GM23338 (cell line): ENCODE results near the gene C16orf86.

Experiments used
- CREB1 ChIP-seq: fragments of 250-450 bp; sonication (Bioruptor Pico); IDR thresholded peaks from 2 replicates; pipeline ENCODE4 v1.5.0; 2020; ENCODE audit warnings: low read depth, mild to moderate bottlenecking, moderate library complexity
- CTCF ChIP-seq, 2 experiments: fragments of 200-600 bp in 1 of 2; sonication (generic) in 1 of 2; conservative IDR thresholded peaks; 2 replicates each; pipeline versions ENCODE4 v1.5.1 to v1.6.1; 2016 to 2017; ENCODE audit warnings: antibody characterized with exemption in 2 of 2, low read depth in 2 of 2, mild to moderate bottlenecking in 2 of 2, moderate library complexity in 1 of 2
- EZH2 ChIP-seq: fragments of 200-600 bp; sonication (generic); IDR thresholded peaks from one replicate; pipeline ENCODE4 v1.8.0; 2017; ENCODE audit warnings: antibody characterized with exemption, mild to moderate bottlenecking, low read depth; ENCODE audit not compliant: unreplicated experiment
- EZH2phosphoT487 ChIP-seq: fragments of 200-600 bp; sonication (generic); IDR thresholded peaks from one replicate; pipeline ENCODE4 v1.8.1; 2018; ENCODE audit warnings: antibody characterized with exemption; ENCODE audit not compliant: unreplicated experiment
- JUNB ChIP-seq: IDR thresholded peaks from one replicate; pipeline ENCODE4 v1.6.1; 2016; ENCODE audit warnings: antibody characterized with exemption; ENCODE audit not compliant: unreplicated experiment
- NANOG ChIP-seq: IDR thresholded peaks from 2 replicates; pipeline ENCODE4 v1.6.1; 2016; ENCODE audit warnings: antibody characterized with exemption, borderline replicate concordance
- POLR2AphosphoS5 ChIP-seq: IDR thresholded peaks from 2 replicates; pipeline ENCODE4 v1.6.1; 2016; ENCODE audit warnings: antibody characterized with exemption, low read depth
- STAT1 ChIP-seq: IDR thresholded peaks from one replicate; pipeline ENCODE4 v1.6.1; 2016; ENCODE audit warnings: antibody characterized with exemption; ENCODE audit not compliant: unreplicated experiment
- ZNF331 ChIP-seq: fragments of 250-450 bp; sonication (Bioruptor Pico); IDR thresholded peaks from 2 replicates; pipeline ENCODE4 v1.5.0; 2020; ENCODE audit warnings: low read depth, mild to moderate bottlenecking, moderate library complexity
- ZNF462 ChIP-seq: fragments of 250-450 bp; sonication (Bioruptor Pico); IDR thresholded peaks from 2 replicates; pipeline ENCODE4 v1.5.0; 2020; ENCODE audit warnings: mild to moderate bottlenecking, moderate library complexity
- TF ChIP-seq, protein P1 (sequence below): IDR thresholded peaks from one replicate; pipeline ENCODE4 v1.6.1; 2018; ENCODE audit warnings: antibody characterized with exemption; ENCODE audit not compliant: unreplicated experiment

GRCh38 chr16:67704110-67704509 lies 37.5 kb downstream of the C16orf86 start:
- TF ChIP-seq CTCF (conservative IDR thresholded peaks at IDR 0.05; ENCODE audit: low read depth in 2 of 2) = no peak
- TF ChIP-seq POLR2AphosphoS5 = no peak
- TF ChIP-seq ZNF462 (CRISPR knock-in tag) = no peak
- TF ChIP-seq EZH2 = no peak
- no peak for TF ChIP-seq CREB1 (CRISPR knock-in tag)
- TF ChIP-seq, protein P1, sequence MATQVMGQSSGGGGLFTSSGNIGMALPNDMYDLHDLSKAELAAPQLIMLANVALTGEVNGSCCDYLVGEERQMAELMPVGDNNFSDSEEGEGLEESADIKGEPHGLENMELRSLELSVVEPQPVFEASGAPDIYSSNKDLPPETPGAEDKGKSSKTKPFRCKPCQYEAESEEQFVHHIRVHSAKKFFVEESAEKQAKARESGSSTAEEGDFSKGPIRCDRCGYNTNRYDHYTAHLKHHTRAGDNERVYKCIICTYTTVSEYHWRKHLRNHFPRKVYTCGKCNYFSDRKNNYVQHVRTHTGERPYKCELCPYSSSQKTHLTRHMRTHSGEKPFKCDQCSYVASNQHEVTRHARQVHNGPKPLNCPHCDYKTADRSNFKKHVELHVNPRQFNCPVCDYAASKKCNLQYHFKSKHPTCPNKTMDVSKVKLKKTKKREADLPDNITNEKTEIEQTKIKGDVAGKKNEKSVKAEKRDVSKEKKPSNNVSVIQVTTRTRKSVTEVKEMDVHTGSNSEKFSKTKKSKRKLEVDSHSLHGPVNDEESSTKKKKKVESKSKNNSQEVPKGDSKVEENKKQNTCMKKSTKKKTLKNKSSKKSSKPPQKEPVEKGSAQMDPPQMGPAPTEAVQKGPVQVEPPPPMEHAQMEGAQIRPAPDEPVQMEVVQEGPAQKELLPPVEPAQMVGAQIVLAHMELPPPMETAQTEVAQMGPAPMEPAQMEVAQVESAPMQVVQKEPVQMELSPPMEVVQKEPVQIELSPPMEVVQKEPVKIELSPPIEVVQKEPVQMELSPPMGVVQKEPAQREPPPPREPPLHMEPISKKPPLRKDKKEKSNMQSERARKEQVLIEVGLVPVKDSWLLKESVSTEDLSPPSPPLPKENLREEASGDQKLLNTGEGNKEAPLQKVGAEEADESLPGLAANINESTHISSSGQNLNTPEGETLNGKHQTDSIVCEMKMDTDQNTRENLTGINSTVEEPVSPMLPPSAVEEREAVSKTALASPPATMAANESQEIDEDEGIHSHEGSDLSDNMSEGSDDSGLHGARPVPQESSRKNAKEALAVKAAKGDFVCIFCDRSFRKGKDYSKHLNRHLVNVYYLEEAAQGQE = no peak
- no peak for TF ChIP-seq NANOG
- TF ChIP-seq JUNB = no peak
- no peak for TF ChIP-seq ZNF331
- TF ChIP-seq STAT1 = no peak
- no peak for TF ChIP-seq EZH2phosphoT487
